SJCRH30 (cell line): ENCODE measurements around the gene TMC2. TPM values are rescaled to one million over a fixed set of nuclear protein-coding genes. Genes with fewer than 3 reads are reported as not detected.

Experiments used
- DNase-seq, 2 experiments: peaks; one replicate each; pipeline ENCODE4 v3.0.0-alpha.2; 2015 to 2020
- H3K27ac ChIP-seq: fragments of 250-450 bp; sonication (Bioruptor Pico); 2 replicates; pipeline ENCODE4 v1.5.1; 2020; ENCODE audit warnings: mild to moderate bottlenecking, moderate library complexity
- H3K27me3 ChIP-seq: fragments of 250-450 bp; sonication (Bioruptor Pico); 2 replicates; pipeline ENCODE4 v1.5.1; 2020; ENCODE audit warnings: mild to moderate bottlenecking, moderate library complexity
- H3K36me3 ChIP-seq: fragments of 250-450 bp; sonication (Bioruptor Pico); 2 replicates; pipeline ENCODE4 v1.5.1; 2020; ENCODE audit warnings: mild to moderate bottlenecking, moderate library complexity
- H3K4me1 ChIP-seq: fragments of 250-450 bp; sonication (Bioruptor Pico); 2 replicates; pipeline ENCODE4 v1.5.1; 2020; ENCODE audit warnings: mild to moderate bottlenecking, moderate library complexity
- H3K4me3 ChIP-seq: fragments of 250-450 bp; sonication (Bioruptor Pico); 2 replicates; pipeline ENCODE4 v1.5.1; 2020; ENCODE audit warnings: mild to moderate bottlenecking, moderate library complexity
- H3K9me3 ChIP-seq: fragments of 250-450 bp; sonication (Bioruptor Pico); replicated peaks from 2 replicates; pipeline ENCODE4 v1.5.1; 2020; ENCODE audit warnings: mild to moderate bottlenecking, moderate library complexity
- total RNA-seq: library from RNA; depleted of rRNA; stranded (reverse); fragments of >200 nt; shearing (Covaris generic); gene quantifications from 2 replicates; pipeline ENCODE4 v1.2.3, GENCODE V29; 2014

TMC2 gene
- total RNA-seq, 1 experiment from 2014 or later: 0.24 TPM

DNA sequence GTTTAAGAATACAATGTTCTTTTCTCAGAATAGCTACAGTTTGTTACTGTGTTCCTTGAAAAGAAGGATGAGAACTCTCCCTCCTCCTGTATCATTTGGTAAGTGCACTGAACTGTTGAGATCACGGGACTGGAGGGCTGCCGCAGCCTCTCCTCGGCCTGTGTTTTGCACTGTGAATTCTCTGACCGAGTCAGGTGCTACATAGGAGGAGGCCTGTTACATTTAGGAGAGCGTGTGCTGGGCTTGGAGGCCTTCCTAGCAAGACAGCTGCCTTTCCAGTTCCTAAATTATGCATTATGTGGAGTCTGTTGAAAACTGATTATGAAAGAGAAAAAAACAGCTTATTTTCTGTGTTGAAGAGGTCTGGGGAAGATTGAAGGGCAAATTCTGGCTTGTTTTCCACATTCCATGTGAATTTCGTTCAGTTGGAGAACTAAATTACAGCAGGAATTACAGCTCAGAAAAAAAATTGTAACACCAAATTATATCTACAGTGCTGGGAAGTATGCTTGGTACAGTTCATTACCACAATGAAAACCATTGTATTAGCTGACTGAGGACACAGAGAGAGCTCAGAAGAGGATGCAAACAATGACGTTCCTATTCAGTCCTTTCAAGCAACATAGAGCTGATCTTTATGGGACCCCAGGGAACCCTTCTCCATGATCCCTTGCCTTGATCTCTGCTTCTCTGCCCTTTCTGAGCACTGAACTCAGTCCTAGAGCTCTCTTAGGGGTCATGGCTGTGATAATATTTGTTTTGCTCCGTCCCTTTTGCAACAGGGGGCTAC, 2.8 kb downstream of the TMC2 start:
- H3K27me3 ChIP-seq: peaks cover 8% of the 10 kb centered on the region; the same call in 1 of the 2 replicates
- peak; percentile 36 to 72 for DNase-seq
- no peaks in the 10 kb centered on the region for H3K9me3 ChIP-seq
- H3K27ac ChIP-seq: peak overlapping the region; percentile 33
- H3K36me3 ChIP-seq: no peaks in the 10 kb centered on the region
- no peak overlapping the region for H3K4me3 ChIP-seq
- H3K4me1 ChIP-seq: no peaks in the 10 kb centered on the region

DNA sequence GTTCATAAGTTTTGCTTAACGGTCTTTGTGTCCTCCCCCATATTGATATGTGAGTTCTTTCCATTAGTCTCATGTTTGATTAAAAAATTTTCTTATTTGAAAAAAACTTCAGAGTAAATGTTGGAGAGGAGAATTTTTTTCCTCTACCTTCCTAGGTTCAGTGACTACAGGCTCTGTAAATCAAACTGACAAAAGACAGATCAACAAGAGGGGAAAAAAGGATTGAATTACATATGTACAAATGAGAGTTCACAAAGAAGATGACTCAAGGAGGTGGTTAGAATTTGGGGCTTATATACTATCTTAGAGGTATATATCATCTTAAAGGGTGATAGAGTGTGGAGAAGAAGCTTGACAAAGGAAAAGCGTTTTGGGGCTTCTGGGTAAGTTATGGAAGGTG, 5.6 kb downstream of the TMC2 start:
- Histone ChIP-seq H3K27ac (no peak overlapping the region), H3K4me1 (no peaks in the 10 kb centered on the region), H3K27me3 (peaks cover 8% of the 10 kb centered on the region; the same call in 1 of the 2 replicates), H3K9me3 (no peaks in the 10 kb centered on the region; the same call in 1 of the 2 replicates), H3K36me3 (no peaks in the 10 kb centered on the region), H3K4me3 (no peak overlapping the region)
- DNase-seq: no peak

DNA sequence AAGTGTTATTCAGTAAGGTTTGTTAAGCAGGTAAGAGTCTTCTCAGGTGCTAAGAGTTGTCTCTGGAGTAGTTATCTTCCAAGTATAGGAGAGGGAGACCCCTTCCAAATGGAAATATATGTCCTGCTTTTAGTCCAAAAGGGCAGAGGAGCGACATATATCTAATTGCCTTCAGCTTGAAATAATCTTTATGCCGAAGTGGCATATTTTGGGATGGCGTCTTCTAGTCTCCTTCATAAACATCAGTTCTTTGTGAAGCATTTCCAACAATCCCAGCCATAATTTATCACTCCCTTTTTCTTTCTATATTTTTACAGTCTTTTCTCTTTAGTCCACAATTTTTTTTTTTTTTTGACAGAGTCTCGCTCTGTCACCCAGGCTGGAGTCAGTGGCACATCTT, 6.0 kb downstream of the TMC2 start:
- H3K4me1 ChIP-seq: no peaks in the 10 kb centered on the region
- no peak for DNase-seq
- H3K4me3 ChIP-seq: no peak overlapping the region
- H3K9me3 ChIP-seq: no peaks in the 10 kb centered on the region; the same call in 1 of the 2 replicates
- peaks cover 8% of the 10 kb centered on the region; the same call in 1 of the 2 replicates for H3K27me3 ChIP-seq
- no peak overlapping the region for H3K27ac ChIP-seq
- H3K36me3 ChIP-seq: no peaks in the 10 kb centered on the region

DNA sequence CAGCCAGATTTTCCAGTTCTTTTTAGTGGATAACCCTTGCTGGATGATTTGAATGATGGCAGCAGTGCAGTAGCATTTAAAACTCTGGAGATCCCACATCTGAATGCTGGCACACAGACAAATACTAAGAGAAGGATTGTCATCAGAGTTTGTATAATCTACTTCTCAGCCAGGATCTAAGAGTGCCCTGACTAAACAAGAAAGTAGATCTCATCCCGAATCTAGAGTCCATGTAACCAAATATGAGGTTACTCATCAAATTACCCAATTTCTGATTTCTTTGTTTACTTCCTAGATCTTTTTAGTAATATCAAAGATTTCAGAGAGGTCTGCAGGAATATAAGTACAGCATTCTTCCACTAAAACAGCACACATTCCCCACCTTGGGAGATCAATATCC, 7.8 kb downstream of the TMC2 start:
- H3K9me3 ChIP-seq: no peaks in the 10 kb centered on the region; the same call in 1 of the 2 replicates
- DNase-seq: no peak
- H3K4me3 ChIP-seq: no peak overlapping the region
- H3K27me3 ChIP-seq: 0 out of 2 replicates have a peak, but pooled peaks cover 3% of the 10 kb centered on the region
- H3K36me3 ChIP-seq: no peaks in the 10 kb centered on the region
- H3K27ac ChIP-seq: no peak overlapping the region
- no peaks in the 10 kb centered on the region for H3K4me1 ChIP-seq

DNA sequence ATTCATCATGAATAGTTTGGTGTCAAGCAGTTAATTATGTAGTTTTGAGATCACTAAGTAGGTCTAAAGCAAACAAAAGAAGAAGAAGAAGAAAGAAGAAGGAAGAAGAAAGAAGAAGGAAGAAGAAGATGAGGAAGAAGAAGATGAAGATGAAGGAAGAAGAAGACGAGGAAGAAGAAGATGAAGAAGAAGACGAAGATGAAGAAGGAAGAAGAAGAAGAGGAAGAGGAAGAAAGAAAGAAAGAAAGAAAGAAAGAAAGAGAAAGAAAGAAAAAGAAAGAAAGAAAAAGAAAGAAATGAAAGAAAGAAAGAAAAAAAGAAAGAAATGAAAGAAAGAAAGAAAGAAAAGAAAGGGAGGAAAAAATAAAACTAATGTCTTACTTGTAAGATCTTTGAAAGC, 9.2 kb downstream of the TMC2 start:
- no peaks in the 10 kb centered on the region for H3K36me3 ChIP-seq
- H3K4me1 ChIP-seq: no peaks in the 10 kb centered on the region
- no peaks in the 10 kb centered on the region; the same call in 1 of the 2 replicates for H3K9me3 ChIP-seq
- no peak for DNase-seq
- no peak overlapping the region for H3K27ac ChIP-seq
- H3K27me3 ChIP-seq: 0 out of 2 replicates have a peak, but pooled peaks cover 3% of the 10 kb centered on the region
- no peak overlapping the region for H3K4me3 ChIP-seq

DNA sequence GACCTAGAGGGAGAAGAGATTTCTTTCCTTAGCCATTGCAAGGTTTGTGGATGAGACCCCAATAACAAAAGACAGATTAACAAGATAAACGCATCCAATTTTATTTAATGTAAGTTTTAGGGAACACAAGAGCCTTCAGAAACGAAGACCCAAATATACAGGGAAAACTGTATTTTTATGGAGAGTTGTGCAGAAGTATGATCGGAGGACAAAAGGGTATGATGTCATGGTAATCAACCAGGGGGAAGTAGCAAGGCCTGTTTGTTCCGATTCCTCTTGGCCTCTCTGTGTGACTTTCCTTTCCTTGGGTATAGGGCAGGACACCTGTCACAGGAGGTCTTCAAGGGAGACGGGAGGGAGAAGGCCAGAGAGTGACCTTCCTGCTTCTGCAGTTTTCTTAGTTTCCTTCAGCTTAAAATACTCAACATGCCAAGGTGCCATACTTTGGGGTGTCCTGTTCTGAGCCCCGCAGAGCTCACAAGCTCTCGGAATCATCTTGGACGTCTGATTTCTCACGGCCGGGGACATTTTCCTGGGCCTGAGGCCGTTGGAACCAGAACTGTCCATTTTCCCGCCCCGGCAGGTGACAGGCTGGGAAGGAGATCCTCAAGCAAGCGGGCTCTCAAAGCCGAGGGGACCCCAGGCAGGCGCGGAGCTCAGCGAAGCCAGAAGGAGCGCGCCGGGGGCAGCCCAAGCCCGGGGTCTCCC, 21.7 kb downstream of the TMC2 start:
- no peak overlapping the region for H3K27ac ChIP-seq
- H3K27me3 ChIP-seq: no peaks in the 10 kb centered on the region

DNA sequence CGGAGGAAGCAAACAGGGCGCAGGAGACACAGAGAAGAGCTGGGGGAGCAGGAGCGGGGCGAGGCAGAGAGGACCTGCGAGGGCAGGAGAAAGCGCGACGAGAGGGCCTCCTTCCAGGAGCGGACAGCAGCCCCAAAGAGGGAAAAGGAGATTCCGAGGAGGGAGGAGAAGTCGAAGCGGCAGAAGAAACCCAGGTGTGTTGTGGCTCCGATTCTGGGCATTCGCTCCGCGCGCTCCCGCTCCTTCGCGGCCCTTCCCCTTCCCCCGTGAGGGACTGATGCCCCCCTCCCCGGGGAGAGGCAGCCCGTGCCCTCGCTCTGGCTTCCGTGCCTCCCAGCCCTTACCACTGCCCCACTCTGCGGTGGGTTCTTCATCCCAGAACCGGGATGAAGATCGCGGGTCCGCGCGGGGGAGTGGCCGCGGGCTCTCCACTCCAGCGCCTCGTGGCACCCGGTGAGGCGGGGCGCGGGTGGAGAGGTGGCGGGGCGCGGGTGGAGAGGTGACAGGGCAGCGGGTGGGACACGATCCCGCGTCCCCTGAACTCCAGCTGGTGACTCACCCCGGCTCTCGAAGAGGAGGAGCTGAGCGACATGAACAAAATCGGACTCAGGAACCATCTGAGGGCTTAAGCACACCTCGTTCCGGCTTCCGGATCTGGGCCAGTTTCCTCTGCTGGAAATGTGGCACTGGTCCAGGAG, 22.4 kb downstream of the TMC2 start:
- no peaks in the 10 kb centered on the region for H3K27me3 ChIP-seq
- H3K4me3 ChIP-seq: no peak overlapping the region

More for the DNA sequence above, 21.7 kb downstream of the TMC2 start:
- no peaks in the 10 kb centered on the region for H3K4me1 ChIP-seq
- H3K36me3 ChIP-seq: no peaks in the 10 kb centered on the region
- H3K9me3 ChIP-seq: no peaks in the 10 kb centered on the region
- no peak for DNase-seq
- H3K4me3 ChIP-seq: no peak overlapping the region

DNA sequence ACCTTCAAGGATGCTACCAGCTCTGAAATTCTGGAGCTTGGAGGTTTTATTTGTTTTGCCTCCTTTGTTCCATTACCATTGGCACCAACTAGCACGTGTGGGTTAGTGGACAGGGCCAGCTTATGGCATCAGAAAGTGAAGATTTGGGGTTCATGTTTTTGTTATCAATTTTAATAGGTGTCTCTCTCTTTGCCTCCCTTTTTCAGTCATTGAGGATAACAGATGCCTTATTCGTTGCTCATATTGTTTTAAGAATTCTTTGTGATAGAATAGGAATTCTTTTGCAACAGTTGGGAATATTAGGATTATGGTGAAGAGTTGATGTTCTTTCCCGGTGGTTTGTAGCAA, 22.9 kb downstream of the TMC2 start:
- no peaks in the 10 kb centered on the region for H3K36me3 ChIP-seq
- no peak overlapping the region for H3K27ac ChIP-seq
- no peaks in the 10 kb centered on the region for H3K27me3 ChIP-seq
- DNase-seq: no peak
- H3K9me3 ChIP-seq: no peaks in the 10 kb centered on the region
- H3K4me1 ChIP-seq: no peaks in the 10 kb centered on the region
- no peak overlapping the region for H3K4me3 ChIP-seq

More for the DNA sequence above, 22.4 kb downstream of the TMC2 start:
- Histone ChIP-seq H3K27ac (no peak overlapping the region), H3K4me1 (no peaks in the 10 kb centered on the region), H3K36me3 (no peaks in the 10 kb centered on the region), H3K9me3 (no peaks in the 10 kb centered on the region)
- DNase-seq: no peak

DNA sequence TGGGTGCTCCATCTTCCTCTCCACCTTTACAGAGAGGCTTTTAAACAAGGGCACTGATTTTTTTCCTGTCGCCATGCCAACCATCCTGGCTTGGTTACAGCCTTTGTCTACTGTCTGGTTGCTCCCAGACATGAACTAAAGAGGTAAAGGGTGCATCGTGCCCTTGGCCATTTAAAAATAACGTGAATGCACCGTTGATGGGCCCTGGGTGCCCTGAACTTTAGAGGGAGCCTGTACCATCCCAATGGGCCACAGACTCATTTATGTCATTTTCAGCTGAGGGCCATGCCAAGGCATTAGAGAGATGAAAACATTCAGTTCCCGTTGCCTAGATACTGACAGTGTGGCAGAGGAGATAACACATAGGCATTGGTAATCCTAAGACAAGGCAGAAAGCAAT, 23.3 kb downstream of the TMC2 start:
- no peaks in the 10 kb centered on the region for H3K36me3 ChIP-seq
- H3K4me3 ChIP-seq: no peak overlapping the region
- H3K4me1 ChIP-seq: no peaks in the 10 kb centered on the region
- no peaks in the 10 kb centered on the region for H3K9me3 ChIP-seq
- DNase-seq: no peak
- no peak overlapping the region for H3K27ac ChIP-seq
- H3K27me3 ChIP-seq: no peaks in the 10 kb centered on the region

DNA sequence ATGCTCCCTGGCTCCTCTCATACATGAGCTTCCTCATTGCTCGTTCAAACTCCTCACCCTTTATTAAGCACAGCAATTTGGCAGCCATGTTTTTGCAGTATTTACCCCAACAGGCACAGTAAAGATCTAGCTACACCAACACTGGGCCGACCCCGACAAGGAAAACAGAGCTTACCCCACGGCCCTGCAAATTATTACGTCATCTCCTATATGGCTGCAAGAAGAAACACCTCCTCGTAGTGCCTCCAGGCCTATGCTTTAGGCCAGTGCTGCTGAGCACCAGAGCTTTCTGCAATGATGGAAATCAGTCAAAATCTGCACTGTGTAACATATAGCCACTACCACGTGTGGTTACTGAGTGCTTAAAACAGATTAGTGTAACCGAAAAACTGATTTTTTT, 26.7 kb downstream of the TMC2 start:
- Histone ChIP-seq H3K9me3 (no peaks in the 10 kb centered on the region), H3K4me3 (no peak overlapping the region), H3K27me3 (no peaks in the 10 kb centered on the region), H3K27ac (no peak overlapping the region), H3K36me3 (no peaks in the 10 kb centered on the region), H3K4me1 (no peaks in the 10 kb centered on the region)
- DNase-seq: no peak

DNA sequence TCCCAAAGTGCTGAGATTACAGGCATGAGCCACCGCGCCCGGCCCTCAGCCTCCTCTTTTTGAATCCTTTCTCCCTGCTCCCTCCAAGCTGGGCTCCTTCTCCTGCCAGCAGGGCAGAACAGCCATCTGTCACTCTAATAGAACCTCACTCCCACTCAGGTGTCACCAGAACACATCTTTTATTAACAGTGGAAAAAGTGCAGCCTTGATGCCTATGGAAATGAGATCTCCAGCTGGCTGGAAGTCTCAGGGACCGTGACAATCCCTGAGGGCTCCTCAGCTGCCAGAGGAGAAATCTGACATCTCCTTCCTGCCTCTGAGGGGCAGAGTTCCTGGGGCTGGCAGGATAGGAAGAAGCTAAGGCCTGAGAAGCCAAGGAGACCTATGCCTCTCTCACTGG, 28.0 kb downstream of the TMC2 start:
- no peaks in the 10 kb centered on the region for H3K9me3 ChIP-seq
- peak in 1 of 2 experiments; percentile 30 for DNase-seq
- H3K4me1 ChIP-seq: no peaks in the 10 kb centered on the region
- no peaks in the 10 kb centered on the region for H3K36me3 ChIP-seq
- no peak overlapping the region for H3K4me3 ChIP-seq
- no peaks in the 10 kb centered on the region for H3K27me3 ChIP-seq
- H3K27ac ChIP-seq: no peak overlapping the region

DNA sequence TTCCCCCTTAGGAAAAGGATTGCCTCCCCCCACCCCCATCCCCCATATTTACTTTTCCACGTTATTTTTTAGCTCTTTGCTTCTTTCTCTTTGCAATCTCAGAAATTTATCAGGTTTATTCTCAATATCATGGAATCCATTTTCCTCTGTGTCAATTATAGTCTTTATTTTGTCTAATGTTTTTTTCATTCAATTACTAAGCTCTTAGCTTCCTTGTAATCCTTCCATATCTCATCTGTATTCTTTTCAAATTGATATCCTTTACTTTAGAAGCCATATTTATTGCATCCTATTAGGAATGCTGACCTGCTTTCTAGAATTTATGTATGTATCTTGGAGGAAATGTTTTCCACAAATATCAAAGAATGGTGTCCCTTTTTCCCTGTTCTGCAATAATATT, 39.3 kb downstream of the TMC2 start:
- Histone ChIP-seq H3K27ac (no peak overlapping the region), H3K9me3 (no peaks in the 10 kb centered on the region), H3K4me3 (no peak overlapping the region), H3K36me3 (no peaks in the 10 kb centered on the region), H3K4me1 (no peaks in the 10 kb centered on the region), H3K27me3 (no peaks in the 10 kb centered on the region)
- no peak for DNase-seq

DNA sequence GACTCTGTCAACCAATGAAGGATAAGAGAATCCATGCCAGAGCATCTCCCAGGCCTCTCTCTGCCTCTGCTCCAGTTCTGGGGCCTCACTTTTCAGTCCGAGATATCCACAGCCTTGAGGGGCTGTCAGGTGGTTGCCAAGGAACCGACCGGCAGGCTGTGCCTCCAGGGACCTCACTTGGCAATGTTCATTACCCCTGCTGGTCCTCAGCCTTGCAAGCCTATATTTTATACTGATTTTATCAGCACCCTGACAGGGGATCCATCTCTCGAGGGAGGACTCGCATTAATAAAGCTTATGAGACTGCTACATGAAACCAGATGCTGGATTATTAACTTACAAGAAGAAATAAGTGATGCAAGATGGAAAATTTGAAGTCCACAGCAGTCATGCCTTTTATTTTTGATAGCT, 39.9 kb downstream of the TMC2 start:
- Histone ChIP-seq H3K9me3 (no peaks in the 10 kb centered on the region), H3K27me3 (no peaks in the 10 kb centered on the region), H3K36me3 (no peaks in the 10 kb centered on the region), H3K4me1 (no peaks in the 10 kb centered on the region), H3K4me3 (no peak overlapping the region), H3K27ac (no peak overlapping the region)
- DNase-seq: no peak

DNA sequence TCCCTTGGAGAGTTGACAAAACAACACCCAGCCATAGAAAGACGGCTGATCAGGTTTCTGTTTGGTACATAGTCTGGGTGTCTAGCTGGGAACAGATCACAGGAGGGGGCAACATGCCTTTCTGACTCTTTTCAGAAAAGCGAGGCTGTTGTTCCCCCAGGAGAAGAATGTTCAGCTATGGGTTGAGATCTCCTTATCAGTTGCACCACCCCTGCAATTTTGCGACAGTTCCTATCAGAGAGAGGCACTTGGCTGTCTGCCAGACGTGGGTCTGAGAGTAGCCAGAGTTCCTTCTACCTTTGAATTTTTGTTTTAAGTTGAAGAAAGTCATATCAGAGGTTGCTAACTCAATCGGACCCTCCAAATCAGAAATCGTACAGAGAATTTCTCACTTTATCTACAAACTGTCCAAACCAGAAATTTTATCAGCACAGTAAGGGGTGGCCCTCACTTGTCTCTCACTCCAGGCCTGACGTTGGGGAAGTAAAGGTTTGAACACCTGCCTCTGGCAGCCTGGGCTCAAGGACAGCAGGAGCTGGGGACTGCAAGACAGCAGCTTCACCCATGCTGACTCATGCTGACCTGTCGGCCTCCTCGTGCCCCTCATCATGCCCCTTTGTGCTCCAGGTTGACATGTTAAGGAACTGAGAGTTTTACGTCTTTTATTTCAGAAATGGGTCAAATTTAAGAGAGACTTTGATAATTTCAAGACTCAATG, 42.3 kb downstream of the TMC2 start:
- no peak for DNase-seq
- no peaks in the 10 kb centered on the region for H3K36me3 ChIP-seq
- H3K27me3 ChIP-seq: no peaks in the 10 kb centered on the region
- H3K4me1 ChIP-seq: no peaks in the 10 kb centered on the region
- no peak overlapping the region for H3K27ac ChIP-seq
- H3K4me3 ChIP-seq: no peak overlapping the region
- no peaks in the 10 kb centered on the region for H3K9me3 ChIP-seq
